Activated naive CD4-positive, alpha-beta T cell treated with anti-CD3 and anti-CD28 coated beads, Interleukin-2, amount 50 U/mL, for 24 hours (primary cell): Measurements from ENCODE around the gene PAEP.

Source experiments
- H3K27ac Mint-ChIP-seq: one replicate; pipeline ENCODE4 v1.8.0; 2021; ENCODE audit warnings: mild to moderate bottlenecking, mixed read lengths
- H3K27me3 Mint-ChIP-seq: one replicate; pipeline ENCODE4 v1.8.0; 2021; ENCODE audit warnings: mixed read lengths
- H3K36me3 Mint-ChIP-seq: one replicate; pipeline ENCODE4 v1.8.0; 2021; ENCODE audit warnings: mixed read lengths
- H3K4me1 Mint-ChIP-seq: one replicate; pipeline ENCODE4 v1.8.0; 2021; ENCODE audit warnings: mixed read lengths
- H3K4me3 Mint-ChIP-seq: one replicate; pipeline ENCODE4 v1.8.0; 2021; ENCODE audit warnings: mild to moderate bottlenecking, mixed read lengths
- H3K9me3 Mint-ChIP-seq: one replicate; pipeline ENCODE4 v1.8.0; 2021; ENCODE audit warnings: mixed read lengths

The PAEP gene

GRCh38 chr9:135609366-135609955 lies 47.9 kb downstream of the PAEP start:
- no peaks in the 10 kb centered on the region for H3K9me3 Mint-ChIP-seq
- H3K4me3 Mint-ChIP-seq, result no peak overlapping the region
- H3K36me3 Mint-ChIP-seq, result no peaks in the 10 kb centered on the region
- peak overlapping the region; percentile 59 for H3K27ac Mint-ChIP-seq
- H3K4me1 Mint-ChIP-seq, result no peaks in the 10 kb centered on the region
- peaks cover 3% of the 10 kb centered on the region for H3K27me3 Mint-ChIP-seq

- Mint-ChIP-seq H3K27ac (peak overlapping the region; percentile 39), H3K4me1 (no peaks in the 10 kb centered on the region), H3K27me3 (peaks cover 3% of the 10 kb centered on the region), H3K36me3 (no peaks in the 10 kb centered on the region), H3K9me3 (no peaks in the 10 kb centered on the region), H3K4me3 (no peak overlapping the region)
Observed at GRCh38 chr9:135610290-135611141, 49.0 kb downstream of the PAEP start.

GRCh38 chr9:135611142-135611874 lies 49.8 kb downstream of the PAEP start:
- no peaks in the 10 kb centered on the region for H3K4me1 Mint-ChIP-seq
- H3K36me3 Mint-ChIP-seq, result no peaks in the 10 kb centered on the region
- peaks cover 3% of the 10 kb centered on the region for H3K27me3 Mint-ChIP-seq
- no peak overlapping the region for H3K4me3 Mint-ChIP-seq
- no peak overlapping the region for H3K27ac Mint-ChIP-seq
- no peaks in the 10 kb centered on the region for H3K9me3 Mint-ChIP-seq

GRCh38 chr9:135611875-135612209 lies 50.3 kb downstream of the PAEP start:
- Mint-ChIP-seq H3K27ac (no peak overlapping the region), H3K9me3 (no peaks in the 10 kb centered on the region), H3K36me3 (no peaks in the 10 kb centered on the region), H3K4me3 (no peak overlapping the region), H3K27me3 (peaks cover 3% of the 10 kb centered on the region), H3K4me1 (no peaks in the 10 kb centered on the region)

GRCh38 chr9:135612437-135612836 lies 50.9 kb downstream of the PAEP start:
- Mint-ChIP-seq H3K36me3 (no peaks in the 10 kb centered on the region), H3K27ac (no peak overlapping the region), H3K9me3 (no peaks in the 10 kb centered on the region), H3K4me3 (no peak overlapping the region), H3K4me1 (no peaks in the 10 kb centered on the region), H3K27me3 (peaks cover 3% of the 10 kb centered on the region)

- H3K4me1 Mint-ChIP-seq, result no peaks in the 10 kb centered on the region
- no peak overlapping the region for H3K27ac Mint-ChIP-seq
- H3K9me3 Mint-ChIP-seq, result no peaks in the 10 kb centered on the region
- peaks cover 3% of the 10 kb centered on the region for H3K27me3 Mint-ChIP-seq
- H3K4me3 Mint-ChIP-seq, result no peak overlapping the region
- no peaks in the 10 kb centered on the region for H3K36me3 Mint-ChIP-seq
Observed at GRCh38 chr9:135612981-135613910, 51.7 kb downstream of the PAEP start.

- H3K4me1 Mint-ChIP-seq, result no peaks in the 10 kb centered on the region
- H3K36me3 Mint-ChIP-seq, result no peaks in the 10 kb centered on the region
- no peak overlapping the region for H3K4me3 Mint-ChIP-seq
- H3K9me3 Mint-ChIP-seq, result no peaks in the 10 kb centered on the region
- no peak overlapping the region for H3K27ac Mint-ChIP-seq
- peaks cover 3% of the 10 kb centered on the region for H3K27me3 Mint-ChIP-seq
Observed at GRCh38 chr9:135613946-135614805, 52.6 kb downstream of the PAEP start.

GRCh38 chr9:135614821-135615665 lies 53.5 kb downstream of the PAEP start:
- Mint-ChIP-seq H3K36me3 (no peaks in the 10 kb centered on the region), H3K4me1 (no peaks in the 10 kb centered on the region), H3K27me3 (peaks cover 1% of the 10 kb centered on the region), H3K27ac (no peak overlapping the region), H3K4me3 (no peak overlapping the region), H3K9me3 (no peaks in the 10 kb centered on the region)

GRCh38 chr9:135615666-135616618 lies 54.4 kb downstream of the PAEP start:
- no peaks in the 10 kb centered on the region for H3K36me3 Mint-ChIP-seq
- no peak overlapping the region for H3K4me3 Mint-ChIP-seq

More at GRCh38 chr9:135615666-135616618, 54.4 kb downstream of the PAEP start:
- Mint-ChIP-seq H3K9me3 (no peaks in the 10 kb centered on the region), H3K4me1 (no peaks in the 10 kb centered on the region), H3K27me3 (no peaks in the 10 kb centered on the region), H3K27ac (no peak overlapping the region)
